Panc1 (cell line): ENCODE measurements around the gene TOR1AIP2.

Experiments
- CTCF ChIP-seq: fragments of 450-650 bp; IDR thresholded peaks from 2 replicates; pipeline ENCODE4 v1.5.1; 2017; ENCODE audit warnings: mild to moderate bottlenecking
- REST ChIP-seq, 2 experiments: IDR thresholded peaks; 2 replicates each; pipeline ENCODE4 v1.6.1; 2011 to 2012; ENCODE audit warnings: low read depth in 2 of 2, control low read depth in 1 of 2, low read length in 1 of 2, mild to moderate bottlenecking in 1 of 2, moderate library complexity in 1 of 2; ENCODE audit not compliant: insufficient read depth in 1 of 2

- TF ChIP-seq REST (IDR thresholded peaks at IDR 0.05; ENCODE audit: insufficient read depth in 1 of 2, low read depth in 2 of 2, low read length in 1 of 2) (no peak), CTCF (no peak)
Observed at GRCh38 chr1:179807691-179808485, 69.7 kb downstream of the TOR1AIP2 start.
